ENCODE measurements around the gene SRP72. TPM values are rescaled to one million over a fixed set of nuclear protein-coding genes. Genes with fewer than 3 reads are reported as not detected.
A peak's percentile ranks its signal among the peaks of the same experiment; 100 is the strongest.
"Not testable (repeated sequence)": the region's sequence is repeated elsewhere in the genome, so short reads cannot be mapped to it uniquely, and the experiment has no call there.

Gene SRP72
- total and polyA plus RNA-seq, 2 donors (not counting 1 experiment from before 2014, with no cell fraction given): 51.9 to 111 TPM

DNA sequence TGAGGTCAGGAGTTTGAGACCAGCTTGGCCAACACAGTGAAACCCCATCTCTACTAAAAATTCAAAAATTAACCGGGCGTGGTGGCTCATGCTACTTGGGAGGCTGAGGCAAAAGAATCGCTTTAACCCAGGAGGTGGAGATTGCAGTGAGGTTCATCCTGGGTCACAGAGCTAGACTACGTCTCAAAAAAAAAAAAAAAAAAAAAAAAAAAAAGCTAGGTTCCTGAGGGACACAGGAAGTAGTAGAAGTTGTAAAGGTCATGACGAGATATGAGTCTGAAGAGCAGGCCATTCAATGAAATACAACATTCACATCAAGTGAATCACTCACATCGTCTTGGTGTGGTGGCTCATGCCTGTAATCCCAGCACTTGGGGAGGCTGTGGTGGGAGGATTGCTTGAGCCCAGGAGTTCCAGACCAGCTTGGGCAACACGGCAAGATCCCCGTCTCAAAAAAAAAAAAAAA is 1.1 kb upstream of the SRP72 start:
- intact Hi-C loops (cut with micrococcal nuclease): loop anchor here (2.0 to 10.0 kb wide), 5 partner anchors 64 to 1072 kb away; partner anchors contain the start of genes CLOCK, EXOC1 and TMEM165
- not testable (repeated sequence) for H3K27me3 ChIP-seq (replicated peaks in 1 of 4; ENCODE audit: control extremely low read depth in 1 of 4, control insufficient read depth in 3 of 4, insufficient read depth in 4 of 4, low read length in 3 of 4); H3K9me3 ChIP-seq (ENCODE audit: control extremely low read depth in 1 of 3, control insufficient read depth in 2 of 3, insufficient read depth in 1 of 3, low read length in 2 of 3); H3K27ac ChIP-seq (ENCODE audit: low read length in 2 of 2); ATAC-seq (ENCODE audit: low read depth); H3K27me3 Mint-ChIP-seq; H3K9me3 Mint-ChIP-seq (ENCODE audit: insufficient read depth)
- H3K4me1 Mint-ChIP-seq: peaks cover 56% of the 10 kb centered on the region
- H3K27ac Mint-ChIP-seq: peak overlapping the region; percentile 96
- CTCF ChIA-PET: interaction anchor here (0.6 to 2.0 kb wide), 8 partner anchors 9 to 338 kb away, joined by 3 to 9 read pairs (median 4); partner anchors contain the start of genes AASDH, PAICS and PPAT
- peaks cover 80% of the 10 kb centered on the region for H3K79me2 ChIP-seq (ENCODE audit: control insufficient read depth, insufficient read depth, low read length)
- peaks cover 21% of the 10 kb centered on the region for H4K20me1 ChIP-seq (ENCODE audit: control insufficient read depth, insufficient read depth, low read length, poor library complexity, severe bottlenecking)
- H3K4me3 Mint-ChIP-seq: peak overlapping the region; percentile 99
- peak overlapping the region; percentile 78 for H3K9ac ChIP-seq (ENCODE audit: low read length)
- H3K4me3 ChIP-seq (ENCODE audit: control extremely low read depth in 1 of 5, extremely low read depth in 1 of 5, insufficient read depth in 1 of 5, low read depth in 2 of 5, low read length in 4 of 5): peak overlapping the region; percentile 83 to 97 (median 89)
- POLR2A ChIA-PET: interaction anchor here (0.6 to 2.9 kb wide), 2 partner anchors 30 to 64 kb away, joined by 4 to 35 read pairs; partner anchors contain the start of genes PAICS and PPAT
- H3K4me1 ChIP-seq (ENCODE audit: control insufficient read depth in 2 of 2, insufficient read depth in 2 of 2, low read length in 2 of 2): peaks cover 38 to 42% of the 10 kb centered on the region in 2 donors
- peak overlapping the region; percentile 77 for H3K4me2 ChIP-seq (replicated peaks; ENCODE audit: low read depth, low read length, poor library complexity, severe bottlenecking)
- H2AFZ ChIP-seq (ENCODE audit: insufficient read depth, low read depth, low read length, poor library complexity, severe bottlenecking): peak overlapping the region; percentile 88
- peak; percentile 11 for DNase-seq
- peaks cover 0 to 15% of the 10 kb centered on the region in 2 experiments for H3K36me3 ChIP-seq (replicated peaks in 1 of 2; ENCODE audit: control extremely low read depth in 1 of 2, control insufficient read depth in 1 of 2, extremely low read depth in 1 of 2, insufficient read depth in 2 of 2, low read length in 1 of 2)
- WGBS (ENCODE audit: insufficient coverage): 15% methylated on average over 4 of the region's 8 CpGs

GRCh38 chr4:56466910-56467283 is 520 bp upstream of the SRP72 start:
- Histone ChIP-seq H4K20me1 (ENCODE audit: control insufficient read depth, insufficient read depth, low read length, poor library complexity, severe bottlenecking) (peaks cover 20% of the 10 kb centered on the region), H3K4me3 (ENCODE audit: control extremely low read depth in 1 of 5, extremely low read depth in 1 of 5, insufficient read depth in 1 of 5, low read depth in 2 of 5, low read length in 4 of 5) (peak overlapping the region; percentile 83 to 97 (median 89)), H3K36me3 (replicated peaks in 1 of 2; ENCODE audit: control extremely low read depth in 1 of 2, control insufficient read depth in 1 of 2, extremely low read depth in 1 of 2, insufficient read depth in 2 of 2, low read length in 1 of 2) (peaks cover 0 to 17% of the 10 kb centered on the region in 2 experiments), H3K4me2 (replicated peaks; ENCODE audit: low read depth, low read length, poor library complexity, severe bottlenecking) (peak overlapping the region; percentile 77), H3K27me3 (replicated peaks in 1 of 4; ENCODE audit: control extremely low read depth in 1 of 4, control insufficient read depth in 3 of 4, insufficient read depth in 4 of 4, low read length in 3 of 4) (no peaks in the 10 kb centered on the region), H3K9me3 (ENCODE audit: control extremely low read depth in 1 of 3, control insufficient read depth in 2 of 3, insufficient read depth in 1 of 3, low read length in 2 of 3) (no peaks in the 10 kb centered on the region), H3K9ac (ENCODE audit: low read length) (peak overlapping the region; percentile 78), H3K27ac (ENCODE audit: low read length in 2 of 2) (peak overlapping the region; percentile 73 to 81), H3K4me1 (ENCODE audit: control insufficient read depth in 2 of 2, insufficient read depth in 2 of 2, low read length in 2 of 2) (peaks cover 38 to 42% of the 10 kb centered on the region in 2 donors), H2AFZ (ENCODE audit: insufficient read depth, low read depth, low read length, poor library complexity, severe bottlenecking) (peak overlapping the region; percentile 88), H3K79me2 (ENCODE audit: control insufficient read depth, insufficient read depth, low read length) (peaks cover 84% of the 10 kb centered on the region)
- Mint-ChIP-seq H3K4me1 (peaks cover 56% of the 10 kb centered on the region), H3K4me3 (peak overlapping the region; percentile 99), H3K27me3 (no peaks in the 10 kb centered on the region), H3K27ac (peak overlapping the region; percentile 96), H3K9me3 (ENCODE audit: insufficient read depth) (no peaks in the 10 kb centered on the region)
- ATAC-seq (ENCODE audit: low read depth) (no peak), DNase-seq (no peak)
- ChIA-PET POLR2A (interaction anchor here (2.9 kb wide), 1 partner anchor 31 kb away, joined by 35 read pairs; the partner anchor contains the start of genes PAICS and PPAT), CTCF (interaction anchor here (0.6 to 2.0 kb wide), 5 partner anchors 9 to 338 kb away, joined by 3 to 9 read pairs (median 3); partner anchors contain the start of gene AASDH)
- TF ChIP-seq EZH2 (IDR thresholded peaks at IDR 0.05; ENCODE audit: borderline replicate concordance, insufficient read depth, low read depth, low read length, poor library complexity, severe bottlenecking) (no peak), CTCF (IDR thresholded peaks at IDR 0.05) (no peak)
- 0% methylated on average over 3 of the region's 8 CpGs for WGBS (ENCODE audit: insufficient coverage)
- intact Hi-C loops (cut with micrococcal nuclease): loop anchor here (1.0 to 10.0 kb wide), 11 partner anchors 32 to 1072 kb away; partner anchors contain the start of genes AASDH, CEP135, CLOCK and EXOC1
